Muscle layer of colon (tissue), 2 donors: ENCODE results near the gene PRDM2.

Source experiments
- H3K27ac ChIP-seq: one replicate; pipeline ENCODE4 v1.7.0; 2013; ENCODE audit warnings: low read depth, mild to moderate bottlenecking, low read length, moderate library complexity
- H3K27me3 ChIP-seq, 2 donors: one replicate each; pipeline ENCODE4 v1.7.0; 2013; ENCODE audit warnings: low read length in 2 of 2, mild to moderate bottlenecking in 2 of 2; ENCODE audit not compliant: insufficient read depth in 2 of 2, control insufficient read depth in 1 of 2
- H3K36me3 ChIP-seq: one replicate; pipeline ENCODE4 v1.7.0; 2013; ENCODE audit warnings: mild to moderate bottlenecking, low read length; ENCODE audit not compliant: insufficient read depth
- H3K4me1 ChIP-seq: one replicate; pipeline ENCODE4 v1.7.0; 2013; ENCODE audit warnings: mild to moderate bottlenecking, low read length; ENCODE audit not compliant: insufficient read depth
- H3K4me3 ChIP-seq, 2 donors: one replicate each; pipeline ENCODE4 v1.7.0; 2013; ENCODE audit warnings: low read length in 2 of 2, low read depth in 1 of 2, mild to moderate bottlenecking in 1 of 2, moderate library complexity in 1 of 2
- H3K9ac ChIP-seq: one replicate; pipeline ENCODE4 v1.7.0; 2013; ENCODE audit warnings: low read length
- H3K9me3 ChIP-seq: one replicate; pipeline ENCODE4 v1.7.0; 2013; ENCODE audit warnings: mild to moderate bottlenecking, low read length
- donor health status: abdominal sarcoma.
- donor health status: Adenocarcinoma of cecum.

The PRDM2 gene

GRCh38 chr1:13756557-13757315 lies 56.7 kb downstream of the PRDM2 start:
- H3K9me3 ChIP-seq = no peaks in the 10 kb centered on the region
- H3K9ac ChIP-seq = no peak overlapping the region
- no peaks in the 10 kb centered on the region for H3K36me3 ChIP-seq
- H3K27me3 ChIP-seq = no peaks in the 10 kb centered on the region
- H3K4me3 ChIP-seq = no peak overlapping the region
- H3K4me1 ChIP-seq = peaks cover 27% of the 10 kb centered on the region
- no peak overlapping the region for H3K27ac ChIP-seq

GRCh38 chr1:13757693-13758092 lies 57.7 kb downstream of the PRDM2 start:
- Histone ChIP-seq H3K9ac (no peak overlapping the region), H3K9me3 (no peaks in the 10 kb centered on the region), H3K36me3 (no peaks in the 10 kb centered on the region), H3K4me3 (no peak overlapping the region), H3K27me3 (no peaks in the 10 kb centered on the region), H3K27ac (no peak overlapping the region), H3K4me1 (peaks cover 24% of the 10 kb centered on the region)

GRCh38 chr1:13759072-13759471 lies 59.1 kb downstream of the PRDM2 start:
- peaks cover 29% of the 10 kb centered on the region for H3K4me1 ChIP-seq
- no peak overlapping the region for H3K4me3 ChIP-seq
- no peaks in the 10 kb centered on the region for H3K9me3 ChIP-seq
- H3K36me3 ChIP-seq = no peaks in the 10 kb centered on the region
- H3K27ac ChIP-seq = no peak overlapping the region
- no peaks in the 10 kb centered on the region for H3K27me3 ChIP-seq
- H3K9ac ChIP-seq = no peak overlapping the region

GRCh38 chr1:13760340-13760739 lies 60.4 kb downstream of the PRDM2 start:
- Histone ChIP-seq H3K9ac (no peak overlapping the region), H3K4me3 (no peak overlapping the region), H3K4me1 (peaks cover 38% of the 10 kb centered on the region), H3K27me3 (no peaks in the 10 kb centered on the region), H3K27ac (no peak overlapping the region), H3K36me3 (no peaks in the 10 kb centered on the region), H3K9me3 (no peaks in the 10 kb centered on the region)

GRCh38 chr1:13760921-13761320 lies 60.9 kb downstream of the PRDM2 start:
- Histone ChIP-seq H3K27ac (no peak overlapping the region), H3K4me1 (peaks cover 38% of the 10 kb centered on the region), H3K4me3 (no peak overlapping the region), H3K9ac (no peak overlapping the region), H3K36me3 (no peaks in the 10 kb centered on the region), H3K9me3 (no peaks in the 10 kb centered on the region), H3K27me3 (no peaks in the 10 kb centered on the region)

GRCh38 chr1:13761883-13762282 lies 61.9 kb downstream of the PRDM2 start:
- no peak overlapping the region for H3K4me3 ChIP-seq
- no peak overlapping the region for H3K9ac ChIP-seq
- H3K9me3 ChIP-seq = no peaks in the 10 kb centered on the region
- no peaks in the 10 kb centered on the region for H3K36me3 ChIP-seq
- no peaks in the 10 kb centered on the region for H3K27me3 ChIP-seq
- H3K27ac ChIP-seq = no peak overlapping the region
- H3K4me1 ChIP-seq = peaks cover 33% of the 10 kb centered on the region

GRCh38 chr1:13762642-13763041 lies 62.7 kb downstream of the PRDM2 start:
- Histone ChIP-seq H3K9me3 (no peaks in the 10 kb centered on the region), H3K4me3 (no peak overlapping the region), H3K27ac (no peak overlapping the region), H3K36me3 (no peaks in the 10 kb centered on the region), H3K9ac (no peak overlapping the region), H3K27me3 (no peaks in the 10 kb centered on the region), H3K4me1 (peaks cover 29% of the 10 kb centered on the region)

- Histone ChIP-seq H3K36me3 (no peaks in the 10 kb centered on the region), H3K9ac (no peak overlapping the region), H3K4me1 (peaks cover 29% of the 10 kb centered on the region), H3K4me3 (no peak overlapping the region), H3K27me3 (no peaks in the 10 kb centered on the region), H3K9me3 (no peaks in the 10 kb centered on the region), H3K27ac (no peak overlapping the region)
Observed at GRCh38 chr1:13763222-13763621, 63.2 kb downstream of the PRDM2 start.

- H3K4me3 ChIP-seq = no peak overlapping the region
- no peaks in the 10 kb centered on the region for H3K36me3 ChIP-seq
- no peak overlapping the region for H3K27ac ChIP-seq
- H3K9me3 ChIP-seq = no peaks in the 10 kb centered on the region
- H3K4me1 ChIP-seq = peaks cover 29% of the 10 kb centered on the region
- H3K9ac ChIP-seq = no peak overlapping the region
- no peaks in the 10 kb centered on the region for H3K27me3 ChIP-seq
Observed at GRCh38 chr1:13763991-13764390, 64.0 kb downstream of the PRDM2 start.

GRCh38 chr1:13764588-13765332 lies 64.8 kb downstream of the PRDM2 start:
- Histone ChIP-seq H3K9ac (no peak overlapping the region), H3K9me3 (no peaks in the 10 kb centered on the region), H3K36me3 (no peaks in the 10 kb centered on the region), H3K4me3 (no peak overlapping the region), H3K4me1 (peaks cover 23% of the 10 kb centered on the region), H3K27ac (no peak overlapping the region), H3K27me3 (no peaks in the 10 kb centered on the region)

- H3K27me3 ChIP-seq = no peaks in the 10 kb centered on the region
- no peak overlapping the region for H3K9ac ChIP-seq
- H3K4me3 ChIP-seq = no peak overlapping the region
- H3K27ac ChIP-seq = no peak overlapping the region
- no peaks in the 10 kb centered on the region for H3K9me3 ChIP-seq
- H3K36me3 ChIP-seq = no peaks in the 10 kb centered on the region
- H3K4me1 ChIP-seq = peaks cover 23% of the 10 kb centered on the region
Observed at GRCh38 chr1:13766592-13767564, 66.9 kb downstream of the PRDM2 start.
